Hepatocyte (in vitro differentiated cells): ENCODE data around the gene HSP90AA1. TPM values are rescaled to one million over a fixed set of nuclear protein-coding genes. Genes with fewer than 3 reads are reported as not detected.

Experiments used
- DNase-seq: peaks from one replicate; pipeline ENCODE4 v3.0.0-alpha.2; 2016; ENCODE audit warnings: low spot score
- H2AFZ ChIP-seq: fragments of 200-600 bp; sonication (generic); 2 replicates; pipeline ENCODE4 v1.6.0; 2016; ENCODE audit warnings: antibody characterized with exemption, mild to moderate bottlenecking
- H3K27ac ChIP-seq: fragments of 200-600 bp; sonication (generic); 2 replicates; pipeline ENCODE4 v1.5.1; 2016; ENCODE audit warnings: mild to moderate bottlenecking
- H3K27me3 ChIP-seq: fragments of 200-600 bp; sonication (generic); 2 replicates; pipeline ENCODE4 v1.6.1; 2016
- H3K36me3 ChIP-seq: fragments of 200-600 bp; sonication (generic); replicated peaks from 2 replicates; pipeline ENCODE4 v1.5.1; 2016; ENCODE audit warnings: low read depth; ENCODE audit not compliant: insufficient read depth
- H3K4me1 ChIP-seq: fragments of 200-600 bp; sonication (generic); 2 replicates; pipeline ENCODE4 v1.5.1; 2016; ENCODE audit warnings: mild to moderate bottlenecking, moderate library complexity; ENCODE audit not compliant: insufficient read depth
- H3K4me2 ChIP-seq: fragments of 200-600 bp; sonication (generic); 2 replicates; pipeline ENCODE4 v1.6.0; 2016
- H3K4me3 ChIP-seq: fragments of 200-600 bp; sonication (generic); 2 replicates; pipeline ENCODE4 v1.5.1; 2016; ENCODE audit warnings: mild to moderate bottlenecking
- H3K79me2 ChIP-seq: fragments of 200-600 bp; sonication (generic); 2 replicates; pipeline ENCODE4 v1.6.0; 2017; ENCODE audit warnings: mild to moderate bottlenecking
- H3K9me2 ChIP-seq: fragments of 200-600 bp; sonication (generic); replicated peaks from 2 replicates; pipeline ENCODE4 v1.6.0; 2017; ENCODE audit warnings: mild to moderate bottlenecking; ENCODE audit not compliant: insufficient read depth
- H3K9me3 ChIP-seq: fragments of 200-600 bp; sonication (generic); 2 replicates; pipeline ENCODE4 v1.5.1; 2016; ENCODE audit warnings: low read depth, mild to moderate bottlenecking
- H4K20me1 ChIP-seq: fragments of 200-600 bp; sonication (generic); 2 replicates; pipeline ENCODE4 v1.6.0; 2016; ENCODE audit warnings: mild to moderate bottlenecking; ENCODE audit not compliant: insufficient read depth, poor library complexity, severe bottlenecking
- EZH2 ChIP-seq: fragments of 200-600 bp; sonication (generic); IDR thresholded peaks from 2 replicates; pipeline ENCODE4 v1.6.1; 2016; ENCODE audit warnings: antibody characterized with exemption, mild to moderate bottlenecking, borderline replicate concordance
- EZH2phosphoT487 ChIP-seq: fragments of 200-600 bp; sonication (generic); IDR thresholded peaks from one replicate; pipeline ENCODE4 v1.6.1; 2018; ENCODE audit warnings: antibody characterized with exemption, mild to moderate bottlenecking, low read depth, moderate library complexity; ENCODE audit not compliant: unreplicated experiment, severe bottlenecking
- WGBS: methylation state at CpG from one replicate; pipeline ENCODE4 v1.1.6; 2016; ENCODE audit warnings: low lambda C conversion rate; ENCODE audit errors: missing lambda C conversion rate; 5-methylcytosine and 5-hydroxymethylcytosine counted together
- polyA plus RNA-seq: library from polyadenylated mRNA; unstranded; fragments of >200 nt; fragmentation: Nextera tagmentation; extraction: Ambion mirVana; gene quantifications from 2 replicates; pipeline ENCODE4 v1.2.1, GENCODE V29; 2016
- total RNA-seq: library from RNA; depleted of rRNA; stranded (reverse); fragments of >200 nt; gene quantifications from 2 replicates; pipeline ENCODE4 v1.2.3, GENCODE V29; 2014
- TF ChIP-seq, protein P1 (sequence below): fragments of 200-600 bp; sonication (generic); IDR thresholded peaks from 2 replicates; pipeline ENCODE4 v1.5.1; 2016; ENCODE audit warnings: antibody characterized with exemption, mild to moderate bottlenecking; ENCODE audit not compliant: poor library complexity

The HSP90AA1 gene
- total and polyA plus RNA-seq, 2 experiments from 2014 or later: 503 to 589 TPM

DNA sequence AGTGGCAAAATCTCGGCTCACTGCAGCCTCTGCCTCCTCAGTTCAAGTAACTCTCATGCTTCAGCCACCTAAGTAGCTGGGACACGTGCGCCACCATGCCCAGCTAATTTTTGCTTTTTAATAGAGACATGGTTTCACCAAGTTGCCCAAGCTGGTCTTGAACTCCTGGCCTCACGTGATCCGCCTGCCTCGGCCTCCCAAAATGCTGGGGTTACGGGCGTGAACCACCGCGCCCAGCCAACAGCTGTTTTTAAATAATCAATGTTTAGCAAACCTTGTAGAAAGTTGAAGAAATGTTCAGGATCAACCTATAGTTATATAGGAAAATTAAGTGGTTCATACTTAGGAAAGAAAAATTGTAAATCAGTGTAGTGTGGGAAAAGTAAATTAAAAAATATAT is 6.0 kb upstream of the HSP90AA1 start:
- Histone ChIP-seq H4K20me1 (no peaks in the 10 kb centered on the region), H3K9me2 (no peaks in the 10 kb centered on the region), H3K4me2 (no peak overlapping the region), H3K27me3 (no peaks in the 10 kb centered on the region), H3K4me3 (no peak overlapping the region), H3K27ac (no peak overlapping the region), H3K9me3 (no peaks in the 10 kb centered on the region), H3K4me1 (peaks cover 18% of the 10 kb centered on the region), H3K79me2 (peaks cover 3% of the 10 kb centered on the region), H2AFZ (no peak overlapping the region), H3K36me3 (no peaks in the 10 kb centered on the region)
- 96% methylated on average over 10 of the region's 10 CpGs for WGBS
- DNase-seq: no peak
- no peak for TF ChIP-seq EZH2phosphoT487
- TF ChIP-seq, protein P1, sequence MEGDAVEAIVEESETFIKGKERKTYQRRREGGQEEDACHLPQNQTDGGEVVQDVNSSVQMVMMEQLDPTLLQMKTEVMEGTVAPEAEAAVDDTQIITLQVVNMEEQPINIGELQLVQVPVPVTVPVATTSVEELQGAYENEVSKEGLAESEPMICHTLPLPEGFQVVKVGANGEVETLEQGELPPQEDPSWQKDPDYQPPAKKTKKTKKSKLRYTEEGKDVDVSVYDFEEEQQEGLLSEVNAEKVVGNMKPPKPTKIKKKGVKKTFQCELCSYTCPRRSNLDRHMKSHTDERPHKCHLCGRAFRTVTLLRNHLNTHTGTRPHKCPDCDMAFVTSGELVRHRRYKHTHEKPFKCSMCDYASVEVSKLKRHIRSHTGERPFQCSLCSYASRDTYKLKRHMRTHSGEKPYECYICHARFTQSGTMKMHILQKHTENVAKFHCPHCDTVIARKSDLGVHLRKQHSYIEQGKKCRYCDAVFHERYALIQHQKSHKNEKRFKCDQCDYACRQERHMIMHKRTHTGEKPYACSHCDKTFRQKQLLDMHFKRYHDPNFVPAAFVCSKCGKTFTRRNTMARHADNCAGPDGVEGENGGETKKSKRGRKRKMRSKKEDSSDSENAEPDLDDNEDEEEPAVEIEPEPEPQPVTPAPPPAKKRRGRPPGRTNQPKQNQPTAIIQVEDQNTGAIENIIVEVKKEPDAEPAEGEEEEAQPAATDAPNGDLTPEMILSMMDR: no peak

DNA sequence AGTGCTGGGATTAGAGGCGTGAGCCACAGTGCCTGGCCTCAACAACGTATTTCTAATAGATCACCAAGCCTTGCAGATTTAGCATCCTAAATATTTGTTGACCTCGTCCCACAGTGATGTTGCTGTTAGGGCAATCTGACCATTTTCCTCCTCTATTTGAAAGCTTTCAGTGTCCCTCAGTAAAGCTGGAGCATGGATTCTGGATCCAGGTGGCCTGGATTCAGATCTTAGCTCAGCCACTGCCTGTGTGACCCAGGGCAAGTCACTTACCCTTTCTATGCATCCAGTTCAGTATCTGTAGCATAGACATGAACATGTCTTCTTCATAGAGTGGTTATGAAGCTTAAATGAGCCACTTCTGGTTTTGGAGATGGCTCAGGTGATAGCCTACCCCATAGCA is 3.9 kb upstream of the HSP90AA1 start:
- 87% methylated on average over 3 of the region's 3 CpGs for WGBS
- Histone ChIP-seq H3K4me3 (no peak overlapping the region), H3K9me3 (no peaks in the 10 kb centered on the region), H3K9me2 (no peaks in the 10 kb centered on the region), H4K20me1 (peaks cover 5% of the 10 kb centered on the region), H3K27me3 (no peaks in the 10 kb centered on the region), H3K27ac (no peak overlapping the region), H3K79me2 (peaks cover 9% of the 10 kb centered on the region), H3K4me2 (no peak overlapping the region), H2AFZ (no peak overlapping the region), H3K4me1 (peaks cover 10% of the 10 kb centered on the region), H3K36me3 (no peaks in the 10 kb centered on the region)
- DNase-seq: no peak
- TF ChIP-seq, protein P1: no peak
- TF ChIP-seq EZH2phosphoT487 (no peak), EZH2 (no peak)

DNA sequence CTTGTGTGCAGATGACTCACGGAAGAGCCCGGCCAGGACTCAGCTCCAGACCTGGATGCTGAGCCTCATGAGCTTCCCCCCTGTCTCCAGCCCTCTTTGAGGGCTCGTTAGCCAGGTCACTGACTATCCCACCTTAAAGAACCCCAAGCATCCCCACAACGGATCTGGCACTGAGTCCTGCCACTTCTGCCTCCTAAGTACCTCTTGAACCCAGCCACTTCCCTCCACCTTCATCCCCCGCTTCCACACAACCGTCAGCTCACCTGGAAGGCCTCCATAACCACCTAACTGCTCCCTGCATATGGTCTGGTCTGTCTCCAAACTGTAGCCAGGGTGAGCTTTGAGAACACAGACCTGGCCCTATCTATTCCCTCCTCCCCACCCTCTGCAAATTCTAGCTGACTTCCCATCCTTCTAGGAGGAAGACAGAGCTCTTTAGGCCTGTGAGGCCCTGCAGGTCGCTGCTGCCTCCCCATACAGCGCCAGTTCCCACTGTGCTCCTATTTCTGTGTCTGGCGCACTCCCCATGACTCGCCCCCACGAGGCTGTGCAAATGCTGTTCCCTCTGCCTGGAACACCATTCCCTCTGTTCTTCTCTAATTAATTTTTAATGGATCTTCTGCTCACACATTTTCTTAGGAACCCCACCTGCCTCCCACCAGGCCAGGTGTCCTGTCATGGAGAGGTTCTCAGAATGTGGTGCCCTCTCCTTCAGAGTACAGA is 2.9 kb upstream of the HSP90AA1 start:
- no peak overlapping the region for H2AFZ ChIP-seq
- H3K4me2 ChIP-seq: no peak overlapping the region
- H3K79me2 ChIP-seq: peaks cover 18% of the 10 kb centered on the region
- no peak overlapping the region for H3K27ac ChIP-seq
- no peaks in the 10 kb centered on the region for H3K9me3 ChIP-seq
- H3K4me1 ChIP-seq: peaks cover 14% of the 10 kb centered on the region
- H3K4me3 ChIP-seq: no peak overlapping the region
- H3K9me2 ChIP-seq: no peaks in the 10 kb centered on the region
- H3K36me3 ChIP-seq: no peaks in the 10 kb centered on the region
- H4K20me1 ChIP-seq: peaks cover 14% of the 10 kb centered on the region
- H3K27me3 ChIP-seq: no peaks in the 10 kb centered on the region
- 88% methylated on average over 11 of the region's 11 CpGs for WGBS
- no peak for DNase-seq
- TF ChIP-seq EZH2 (no peak), EZH2phosphoT487 (no peak)
- TF ChIP-seq, protein P1: no peak
